Measurements from ENCODE around the gene CACNA2D3.
"Not testable (repeated sequence)": the region's sequence is repeated elsewhere in the genome, so short reads cannot be mapped to it uniquely, and the experiment has no call there.

Gene CACNA2D3

DNA sequence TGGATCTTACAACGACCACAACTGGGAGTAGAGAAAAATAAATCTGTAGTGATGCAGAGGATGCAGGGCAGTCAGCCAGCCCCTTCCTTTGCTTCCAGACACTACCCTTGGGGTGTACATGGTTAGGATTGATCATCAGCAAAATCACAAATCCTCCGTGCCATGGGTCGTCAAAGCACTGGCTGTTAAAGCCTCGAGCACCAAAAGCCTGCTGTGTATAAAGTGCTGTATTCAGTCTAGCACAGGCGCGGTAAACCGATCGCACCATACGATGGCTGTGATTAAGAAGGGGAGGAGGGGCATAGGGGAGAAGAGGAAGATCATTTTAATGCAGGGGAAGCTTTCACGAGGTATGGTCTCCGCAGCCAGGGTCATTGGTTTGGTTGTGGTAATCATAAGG lies 500.3 kb downstream of the CACNA2D3 start:
- DNase-seq (ENCODE audit: low read depth), result no peak
- H3K4me3 ChIP-seq (ENCODE audit: low read depth, low read length), result no peak overlapping the region
- TF ChIP-seq, protein P1, sequence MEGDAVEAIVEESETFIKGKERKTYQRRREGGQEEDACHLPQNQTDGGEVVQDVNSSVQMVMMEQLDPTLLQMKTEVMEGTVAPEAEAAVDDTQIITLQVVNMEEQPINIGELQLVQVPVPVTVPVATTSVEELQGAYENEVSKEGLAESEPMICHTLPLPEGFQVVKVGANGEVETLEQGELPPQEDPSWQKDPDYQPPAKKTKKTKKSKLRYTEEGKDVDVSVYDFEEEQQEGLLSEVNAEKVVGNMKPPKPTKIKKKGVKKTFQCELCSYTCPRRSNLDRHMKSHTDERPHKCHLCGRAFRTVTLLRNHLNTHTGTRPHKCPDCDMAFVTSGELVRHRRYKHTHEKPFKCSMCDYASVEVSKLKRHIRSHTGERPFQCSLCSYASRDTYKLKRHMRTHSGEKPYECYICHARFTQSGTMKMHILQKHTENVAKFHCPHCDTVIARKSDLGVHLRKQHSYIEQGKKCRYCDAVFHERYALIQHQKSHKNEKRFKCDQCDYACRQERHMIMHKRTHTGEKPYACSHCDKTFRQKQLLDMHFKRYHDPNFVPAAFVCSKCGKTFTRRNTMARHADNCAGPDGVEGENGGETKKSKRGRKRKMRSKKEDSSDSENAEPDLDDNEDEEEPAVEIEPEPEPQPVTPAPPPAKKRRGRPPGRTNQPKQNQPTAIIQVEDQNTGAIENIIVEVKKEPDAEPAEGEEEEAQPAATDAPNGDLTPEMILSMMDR (IDR thresholded peaks at IDR 0.05; ENCODE audit: insufficient read depth, low read depth, low read length, missing control alignments), result no peak

DNA sequence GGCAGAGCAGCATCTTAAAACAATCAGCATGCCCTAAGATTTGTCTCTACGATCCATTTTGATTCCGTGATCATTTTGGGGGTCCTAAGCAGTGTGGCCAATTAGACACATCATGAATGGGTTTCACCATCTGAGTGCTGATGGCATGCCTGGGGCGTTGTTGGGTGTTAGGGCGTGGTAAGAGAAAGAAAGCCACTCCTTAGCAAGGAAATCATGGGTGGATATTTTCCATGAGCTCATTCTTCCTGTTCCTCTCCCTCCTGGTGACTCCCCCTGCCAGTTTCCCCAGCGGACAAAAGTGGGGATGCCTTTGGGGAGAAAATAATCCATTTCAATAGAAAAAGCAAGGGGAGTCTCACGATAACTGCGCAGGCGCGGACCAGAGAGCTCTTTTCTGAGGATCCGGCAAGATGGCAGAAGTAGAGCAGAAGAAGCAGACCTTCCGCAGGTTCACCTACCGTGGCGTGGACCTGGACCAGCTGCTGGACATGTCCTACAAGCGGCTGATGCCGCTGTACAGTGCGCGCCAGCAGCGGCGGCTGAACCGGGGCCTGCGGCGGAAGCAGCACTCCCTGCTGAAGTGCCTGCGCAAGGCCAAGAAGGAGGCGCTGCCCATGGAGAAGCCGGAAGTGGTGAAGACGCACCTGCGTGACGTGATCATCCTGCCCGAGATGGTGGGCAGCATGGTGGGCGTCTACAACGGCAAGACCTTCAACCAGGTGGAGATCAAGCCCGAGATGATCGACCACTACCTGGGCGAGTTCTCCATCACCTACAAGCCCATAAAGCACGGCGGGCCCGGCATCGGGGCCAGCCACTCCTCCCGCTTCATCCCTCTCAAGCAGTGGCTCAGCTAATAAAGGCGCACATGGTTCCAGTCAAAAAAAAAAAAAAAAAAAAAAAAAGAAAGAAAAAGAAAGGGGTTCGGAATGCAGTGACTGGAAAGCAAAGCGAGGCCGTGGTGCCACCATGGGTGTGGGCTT lies 503.7 kb downstream of the CACNA2D3 start:
- no peak overlapping the region for H3K4me3 ChIP-seq (ENCODE audit: low read depth, low read length)
- no peak for DNase-seq (ENCODE audit: low read depth)
- TF ChIP-seq, protein P1 (IDR thresholded peaks at IDR 0.05; ENCODE audit: insufficient read depth, low read depth, low read length, missing control alignments), result no peak

DNA sequence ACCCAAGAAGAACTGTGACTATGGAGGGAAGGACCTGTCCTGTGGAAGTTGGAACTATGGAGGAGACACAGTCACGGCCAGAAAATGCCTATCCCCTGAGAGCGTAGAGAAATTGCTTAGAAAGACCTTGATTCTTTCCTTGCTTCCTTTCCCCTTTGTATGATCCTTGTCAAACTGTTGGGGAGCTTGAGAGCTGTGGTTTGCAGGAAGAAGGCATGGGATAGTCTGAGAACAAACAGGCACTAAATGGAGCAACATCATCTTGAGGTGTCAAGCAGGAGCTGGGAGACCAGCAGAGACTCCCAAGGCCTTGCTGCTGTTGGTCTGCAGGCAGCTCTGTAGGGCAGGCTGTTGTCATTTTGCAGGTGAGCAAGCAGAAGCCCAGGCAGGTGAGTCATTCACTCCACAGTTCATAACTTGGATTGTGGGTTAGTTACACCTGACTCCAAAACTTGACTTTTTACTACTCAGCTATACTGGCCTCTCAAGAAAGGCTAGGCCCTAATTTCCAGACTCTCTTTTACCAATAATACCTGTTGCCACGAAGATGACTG lies 506.6 kb downstream of the CACNA2D3 start:
- TF ChIP-seq, protein P1 (IDR thresholded peaks at IDR 0.05; ENCODE audit: insufficient read depth, low read depth, low read length, missing control alignments), result no peak
- DNase-seq (ENCODE audit: low read depth), result no peak
- no peak overlapping the region for H3K4me3 ChIP-seq (ENCODE audit: low read depth, low read length)

DNA sequence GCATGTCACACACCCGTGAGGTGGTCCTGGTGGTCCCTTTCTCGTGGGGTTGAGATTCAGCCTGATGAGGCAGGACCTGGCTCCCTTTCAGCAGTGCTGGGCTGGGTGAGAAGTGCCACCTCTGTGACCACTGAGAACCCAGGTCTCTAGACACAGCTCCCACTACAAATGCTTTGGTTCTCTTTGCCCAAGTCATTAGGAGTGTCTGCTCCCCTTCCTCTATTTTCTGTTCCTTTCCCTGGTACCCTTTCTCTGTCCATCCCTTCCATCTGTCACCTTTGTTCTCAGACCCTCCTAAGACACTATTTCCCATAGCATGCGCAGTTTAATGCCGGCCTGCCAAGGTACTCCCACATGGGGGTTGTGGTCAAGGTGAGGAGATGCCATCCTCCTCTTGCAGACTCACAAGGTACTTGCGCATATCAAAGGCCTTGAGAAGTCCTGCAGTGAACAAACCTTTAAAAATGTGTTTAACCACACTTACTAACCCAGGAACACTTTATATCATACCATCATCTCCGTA lies 507.8 kb downstream of the CACNA2D3 start:
- DNase-seq (ENCODE audit: low read depth), result no peak
- H3K4me3 ChIP-seq (ENCODE audit: low read depth, low read length), result no peak overlapping the region
- TF ChIP-seq, protein P1 (IDR thresholded peaks at IDR 0.05; ENCODE audit: insufficient read depth, low read depth, low read length, missing control alignments), result no peak

DNA sequence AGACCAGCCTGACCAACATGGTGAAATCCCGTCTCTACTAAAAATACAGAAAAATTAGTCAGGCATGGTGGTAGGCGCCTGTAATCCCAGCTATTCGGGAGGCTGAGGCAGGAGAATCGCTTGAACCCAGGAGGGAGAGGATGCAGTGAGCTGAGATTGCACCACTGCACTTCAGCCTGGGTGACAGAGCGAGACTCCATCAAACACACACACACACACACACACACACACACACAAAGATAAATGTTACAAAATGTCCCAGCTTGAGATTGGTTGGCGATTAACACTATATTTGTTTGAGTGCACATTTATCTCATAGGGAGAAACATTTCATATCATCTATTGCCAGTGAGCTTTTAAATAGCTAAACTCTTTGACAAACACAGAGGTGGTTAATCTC lies 508.6 kb downstream of the CACNA2D3 start:
- H3K4me3 ChIP-seq (ENCODE audit: low read depth, low read length); DNase-seq (ENCODE audit: low read depth): not testable (repeated sequence)

DNA sequence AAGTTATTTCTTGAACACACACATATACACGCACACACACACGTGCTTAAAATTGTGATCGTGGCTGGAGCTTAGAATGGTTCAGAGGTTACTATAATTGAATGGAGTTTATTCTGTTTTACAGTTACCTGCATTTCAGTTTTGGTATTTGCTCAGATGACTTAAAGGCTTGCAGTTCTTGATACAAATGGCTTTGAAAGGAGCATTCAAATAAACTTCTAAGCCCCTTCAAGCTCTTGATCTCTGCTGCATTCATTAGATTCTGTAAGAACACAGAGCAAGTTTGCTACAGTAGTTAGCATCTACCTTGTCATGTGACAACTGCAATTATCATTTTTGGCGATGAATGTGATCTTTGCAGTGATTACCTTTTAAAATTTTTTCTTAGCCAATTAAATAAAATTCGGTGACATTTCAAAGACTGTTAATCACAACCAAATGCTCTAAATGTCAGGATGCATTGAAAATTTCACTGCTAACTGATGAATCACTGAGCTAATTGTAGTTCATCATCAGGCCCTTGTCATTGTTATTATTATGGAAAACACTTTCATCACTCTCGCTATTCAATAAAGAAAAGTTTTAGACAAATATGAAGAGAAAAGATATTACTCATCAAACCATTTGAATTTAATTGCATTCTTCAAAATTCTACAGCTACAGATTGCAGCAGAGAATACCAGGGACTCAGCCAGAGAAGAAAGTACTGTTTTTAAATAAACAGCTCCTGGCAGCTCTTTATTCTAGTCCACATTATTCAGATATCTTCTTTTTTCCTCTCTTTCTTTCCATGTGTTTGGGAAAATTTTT lies 509.4 kb downstream of the CACNA2D3 start:
- DNase-seq (ENCODE audit: low read depth), result no peak
- TF ChIP-seq, protein P1 (IDR thresholded peaks at IDR 0.05; ENCODE audit: insufficient read depth, low read depth, low read length, missing control alignments), result no peak

DNA sequence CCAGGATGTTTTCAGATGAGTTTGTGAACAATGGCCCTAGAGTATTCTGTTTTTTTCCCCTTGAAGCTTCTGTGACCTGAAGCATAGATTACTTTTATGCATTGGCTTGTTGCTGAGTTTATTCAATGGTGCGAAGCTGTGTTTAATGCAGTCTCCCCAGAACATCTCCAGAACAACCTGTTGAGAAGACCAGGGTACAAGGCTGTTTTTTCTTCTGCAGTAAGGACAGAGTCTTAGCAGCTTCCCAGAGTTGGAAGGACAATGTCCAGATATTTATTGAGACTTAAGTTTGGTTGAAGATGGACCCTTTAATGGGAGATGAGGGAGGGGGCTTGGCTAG lies 509.9 kb downstream of the CACNA2D3 start:
- no peak overlapping the region for H3K4me3 ChIP-seq (ENCODE audit: low read depth, low read length)
- no peak for DNase-seq (ENCODE audit: low read depth)
- TF ChIP-seq, protein P1 (IDR thresholded peaks at IDR 0.05; ENCODE audit: insufficient read depth, low read depth, low read length, missing control alignments), result no peak

More for the DNA sequence above, 509.4 kb downstream of the CACNA2D3 start:
- H3K4me3 ChIP-seq (ENCODE audit: low read depth, low read length), result no peak overlapping the region
